Left renal pelvis (tissue), 4 donors: ENCODE results near the gene TEX35. TPM values are rescaled to one million over a fixed set of nuclear protein-coding genes. Genes with fewer than 3 reads are reported as not detected.

Experiments
- DNase-seq, 4 donors: peaks; one replicate each; pipeline ENCODE4 v3.0.0-alpha.2; 2013; ENCODE audit warnings: low read depth in 4 of 4, low spot score in 3 of 4
- polyA plus RNA-seq, 4 donors: library from polyadenylated mRNA; unstranded; fragments of 120-200 nt; gene quantifications; one replicate each; pipeline ENCODE4 v1.2.1, GENCODE V29; 2013; ENCODE audit not compliant: insufficient read length in 4 of 4

The TEX35 gene
- under 1 TPM in 1 of 4 donors, not detected in 3; 0.23 TPM for polyA plus RNA-seq

- DNase-seq: no peak
Observed at GRCh38 chr1:178512566-178513277, at the start of gene TEX35. TEX35 (plus strand) TSS chr1:178513109; CDS start chr1:178513189, 80 bp downstream.

DNA sequence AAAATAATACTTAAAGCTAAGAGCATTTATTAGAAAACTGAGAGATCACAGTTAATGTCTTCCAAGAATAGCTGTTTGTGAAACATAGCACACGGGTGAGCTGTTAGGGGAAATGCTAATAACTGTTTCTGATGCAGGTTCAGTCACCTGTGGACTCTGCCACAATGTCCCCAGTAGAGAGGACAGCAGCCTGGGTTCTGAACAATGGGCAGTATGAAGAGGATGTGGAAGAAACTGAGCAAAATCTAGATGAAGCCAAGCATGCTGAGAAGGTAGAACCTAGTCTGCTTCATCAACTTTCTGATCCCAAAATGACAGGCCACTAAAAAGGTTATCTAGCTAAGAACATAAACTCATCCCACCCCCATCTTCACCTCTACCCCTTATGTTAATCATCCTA, 48.8 kb upstream of the TEX35 start:
- no peak for DNase-seq

- DNase-seq: no peak
Observed at GRCh38 chr1:178464566-178464965, 48.3 kb upstream of the TEX35 start.

- no peak for DNase-seq
Observed at GRCh38 chr1:178465011-178465410, 47.9 kb upstream of the TEX35 start.

DNA sequence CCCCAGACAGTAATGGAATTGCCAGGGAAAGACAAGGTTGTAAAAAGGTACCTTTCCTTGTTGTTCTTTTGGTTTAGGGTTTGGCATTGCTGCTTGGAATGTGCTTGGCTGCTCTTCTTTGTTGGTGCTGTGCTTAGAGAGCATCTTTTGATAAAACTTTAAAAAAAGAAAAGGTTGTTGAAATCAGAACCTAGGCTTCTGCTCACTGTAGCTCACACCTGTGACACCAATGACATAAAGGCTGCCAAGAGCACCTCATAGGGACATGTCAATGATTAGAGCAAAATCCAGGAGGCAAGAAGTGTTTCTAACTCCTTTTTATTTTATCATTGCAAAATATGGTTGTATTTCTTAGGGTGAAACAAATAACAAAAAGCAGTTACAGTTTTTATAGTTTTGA, 45.1 kb upstream of the TEX35 start:
- DNase-seq: no peak

DNA sequence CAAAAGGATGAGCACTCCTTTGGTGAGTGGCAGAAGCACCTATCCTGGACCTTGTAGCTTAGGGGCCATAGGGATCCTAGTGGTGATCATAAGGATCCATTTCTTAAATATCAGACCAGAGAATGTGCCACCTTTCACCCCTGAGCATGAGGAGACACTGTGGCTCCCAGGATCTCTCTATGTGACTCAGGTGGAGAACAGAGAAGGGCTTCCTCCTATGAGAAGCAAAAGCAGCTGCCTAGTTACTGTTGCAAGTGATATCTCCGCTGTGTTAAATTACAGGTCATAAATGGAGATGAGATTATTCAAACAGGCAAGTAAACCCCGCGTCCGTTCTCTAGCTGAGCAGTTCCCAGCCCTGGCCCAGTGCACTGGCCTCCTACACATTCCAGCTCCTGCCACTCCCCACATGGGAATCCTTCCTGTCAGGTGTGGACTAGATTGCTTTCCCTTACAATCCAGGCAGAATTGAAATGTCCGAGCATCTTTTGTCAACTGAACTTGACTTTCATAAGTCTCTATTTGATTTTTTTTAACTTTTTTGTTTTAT, 42.4 kb upstream of the TEX35 start:
- DNase-seq: peak in 3 of 4 donors; percentile 29 to 62 (median 38)

DNA sequence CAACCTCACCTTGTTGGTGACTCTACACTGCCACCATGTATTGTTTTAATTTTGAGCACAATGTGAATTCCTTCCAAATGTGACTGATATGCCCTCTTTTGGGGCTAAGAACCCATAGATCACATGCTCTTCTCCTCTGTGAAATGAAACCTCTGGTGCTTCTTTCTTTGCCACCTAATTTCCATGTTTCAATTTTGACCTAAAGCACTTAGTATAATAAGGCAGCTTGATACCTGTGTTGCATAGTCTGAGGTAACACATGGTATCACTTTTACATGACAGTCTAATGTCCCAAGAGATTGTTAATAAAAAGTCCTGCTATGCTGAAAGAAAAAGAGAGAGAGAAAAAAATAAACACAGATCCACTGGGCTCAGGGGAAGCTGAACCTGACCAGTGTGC, 40.4 kb upstream of the TEX35 start:
- DNase-seq: no peak

- DNase-seq: no peak
Observed at GRCh38 chr1:178477373-178477772, 35.5 kb upstream of the TEX35 start.

DNA sequence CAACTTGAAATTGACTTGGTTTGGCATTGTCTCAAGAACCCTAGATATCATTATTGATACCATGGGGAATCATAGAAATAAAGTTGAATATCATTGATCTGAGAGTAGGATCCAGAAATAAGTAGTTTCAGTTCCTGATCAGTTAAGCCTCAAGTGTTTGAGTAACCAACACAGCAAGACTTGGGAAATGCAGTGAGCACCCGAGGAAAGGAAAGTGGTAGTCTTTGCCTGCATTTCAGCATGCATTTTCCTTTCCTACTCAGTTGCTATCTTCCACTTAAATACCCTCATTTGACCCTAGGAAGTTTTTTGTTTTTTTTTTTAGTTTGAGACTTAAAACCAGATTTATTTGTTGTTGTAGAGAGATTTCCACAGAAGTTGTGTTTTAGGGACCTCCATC, 35.1 kb upstream of the TEX35 start:
- no peak for DNase-seq

GRCh38 chr1:178483251-178483957, 29.5 kb upstream of the TEX35 start:
- no peak for DNase-seq

DNA sequence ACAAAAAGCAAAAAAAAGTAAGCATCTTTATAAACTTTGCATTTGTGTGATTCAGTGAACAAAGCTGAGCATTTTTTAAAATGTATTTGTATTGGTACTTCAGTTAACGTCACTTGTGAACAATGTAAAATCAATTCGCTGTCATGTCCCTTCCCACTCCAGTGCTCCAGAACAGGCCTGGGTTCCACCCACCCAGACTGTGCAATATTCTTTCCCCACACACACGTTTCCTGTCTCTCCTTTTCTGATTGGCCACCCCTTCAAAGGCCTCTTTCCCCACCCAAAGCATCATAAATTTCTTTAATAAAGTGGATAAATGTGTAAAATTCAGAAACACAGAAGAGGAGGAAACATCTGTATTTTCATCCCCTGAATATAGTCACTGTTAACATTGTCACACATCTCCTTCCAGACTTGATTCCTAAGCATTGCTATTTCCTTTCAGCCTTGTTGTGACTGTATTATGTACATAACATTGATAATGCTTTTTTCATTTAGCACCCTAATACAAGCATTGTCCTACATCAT, 28.1 kb upstream of the TEX35 start:
- DNase-seq: no peak

DNA sequence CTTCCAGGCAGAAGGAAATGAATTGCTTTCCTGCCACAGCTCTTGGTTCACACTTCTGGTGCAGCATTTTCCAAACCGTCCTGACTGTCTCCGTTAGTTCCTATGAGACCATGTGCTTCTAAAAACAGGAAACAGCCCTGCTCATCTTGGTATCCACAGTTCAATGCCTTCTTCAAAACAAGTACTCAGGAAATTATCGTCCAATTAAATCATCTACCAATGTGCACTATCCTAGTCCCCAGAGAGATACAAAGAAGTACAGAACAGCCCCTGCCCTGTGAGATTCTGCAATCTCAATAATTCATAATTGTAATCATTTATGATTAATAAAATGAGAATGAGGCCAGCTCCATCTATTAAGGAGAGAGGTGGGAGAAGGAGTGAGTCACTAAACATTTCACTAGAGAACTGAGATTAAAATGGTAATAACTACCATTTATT, 27.3 kb upstream of the TEX35 start:
- no peak for DNase-seq

GRCh38 chr1:178486100-178487069, 26.5 kb upstream of the TEX35 start:
- no peak for DNase-seq

DNA sequence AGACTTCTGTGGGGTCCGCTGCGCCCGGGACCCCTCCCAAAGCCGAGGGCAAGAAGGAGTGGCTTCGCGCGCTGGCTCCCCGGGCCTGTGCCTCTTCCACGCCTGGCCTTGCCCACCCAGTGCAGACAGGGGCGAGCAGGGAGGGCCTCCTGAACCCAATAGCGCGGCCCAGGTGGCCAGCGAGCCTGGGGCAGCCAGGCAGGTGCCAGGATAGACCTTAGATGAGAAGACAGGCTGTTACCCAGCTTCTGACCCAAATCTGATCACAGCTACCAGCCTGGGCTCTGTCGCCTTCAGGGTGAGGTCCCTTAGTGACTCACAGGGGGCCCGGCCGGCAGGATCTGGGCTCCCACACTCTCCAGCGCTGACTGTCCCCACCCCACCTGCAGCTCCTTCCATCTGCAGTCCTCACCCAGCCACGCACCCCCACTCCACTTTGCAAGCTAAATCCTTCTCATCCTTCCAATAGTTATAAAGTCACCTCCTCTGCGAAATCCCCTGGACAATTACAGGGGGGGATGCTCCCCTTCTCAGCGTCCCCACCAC, 25.8 kb upstream of the TEX35 start:
- no peak for DNase-seq

GRCh38 chr1:178488393-178488792, 24.5 kb upstream of the TEX35 start:
- DNase-seq: no peak

GRCh38 chr1:178489399-178489798, 23.5 kb upstream of the TEX35 start:
- DNase-seq: no peak

GRCh38 chr1:178490136-178490535, 22.8 kb upstream of the TEX35 start:
- DNase-seq: no peak

DNA sequence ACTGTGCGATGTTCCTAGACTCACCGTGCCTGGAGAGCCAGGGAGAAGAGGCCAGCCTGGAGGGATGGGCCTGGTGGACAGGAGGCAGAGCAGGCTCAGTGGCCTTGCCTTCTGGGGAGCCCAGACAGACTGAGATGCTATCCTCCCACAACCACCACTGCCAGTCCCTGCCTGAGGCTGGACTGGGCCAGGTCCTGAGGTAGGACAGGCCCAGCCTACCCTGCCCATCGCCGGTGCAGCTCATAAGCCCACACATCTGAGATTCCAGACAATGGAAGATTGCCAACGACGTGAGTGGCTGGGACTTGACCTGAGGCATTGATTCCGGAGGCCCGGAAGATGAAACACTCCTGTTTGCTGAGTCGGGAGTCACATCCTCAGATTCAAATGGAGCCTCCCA, 21.9 kb upstream of the TEX35 start:
- no peak for DNase-seq

DNA sequence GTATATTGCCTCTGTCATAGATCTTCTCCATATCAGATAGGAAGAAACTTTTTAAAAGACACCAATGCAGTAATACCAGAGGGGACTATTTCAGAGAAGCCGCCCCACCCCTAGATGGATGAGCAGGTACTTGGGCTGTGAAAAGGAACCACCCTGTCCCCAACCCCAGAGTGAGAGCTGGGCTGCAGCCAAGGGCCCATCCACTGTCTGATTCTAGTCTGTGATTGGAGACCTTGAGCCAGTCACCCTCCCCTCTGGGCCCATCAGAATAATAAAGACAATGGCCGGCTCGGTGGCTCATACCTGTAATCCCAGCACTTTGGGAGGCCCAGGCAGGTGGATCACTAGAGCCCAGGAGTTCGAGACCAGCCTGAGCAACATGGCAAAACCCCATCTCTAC, 21.2 kb upstream of the TEX35 start:
- DNase-seq: no peak

GRCh38 chr1:178492341-178492740, 20.6 kb upstream of the TEX35 start:
- DNase-seq: no peak
